SU-DHL-6 (cell line): Measurements from ENCODE around the gene LRBA.

Source experiments
- H2AFZ ChIP-seq: fragments of 200-600 bp; sonication (generic); 2 replicates; pipeline ENCODE4 v1.6.1; 2014; ENCODE audit warnings: low read depth, mild to moderate bottlenecking, moderate library complexity, mixed read lengths, antibody characterized with exemption, low read length; ENCODE audit not compliant: severe bottlenecking
- H3F3A ChIP-seq: fragments of 200-600 bp; shearing (Covaris generic); 2 replicates; pipeline ENCODE4 v1.6.0; 2016; ENCODE audit warnings: antibody characterized with exemption, mild to moderate bottlenecking; ENCODE audit not compliant: insufficient read depth
- H3K27ac ChIP-seq: fragments of 200-600 bp; sonication (generic); 2 replicates; pipeline ENCODE4 v1.5.1; 2016; ENCODE audit warnings: low read depth, mild to moderate bottlenecking, low read length, moderate library complexity, mixed read lengths
- H3K27me3 ChIP-seq: fragments of 200-600 bp; sonication (generic), shearing (Covaris generic); 2 replicates; pipeline ENCODE4 v1.6.0; 2014; ENCODE audit warnings: mild to moderate bottlenecking, low read length
- H3K36me3 ChIP-seq: fragments of 200-600 bp; sonication (generic); 2 replicates; pipeline ENCODE4 v1.6.1; 2014; ENCODE audit warnings: mild to moderate bottlenecking, low read length, mixed read lengths
- H3K4me2 ChIP-seq: fragments of 300-600, 200-600 bp; shearing (Covaris generic), sonication (generic); 2 replicates; pipeline ENCODE4 v1.6.0; 2014; ENCODE audit warnings: low read length, low read depth, mild to moderate bottlenecking; ENCODE audit not compliant: poor library complexity, severe bottlenecking
- H3K4me3 ChIP-seq: fragments of 200-600 bp; sonication (generic); 2 replicates; pipeline ENCODE4 v1.5.1; 2014; ENCODE audit warnings: antibody characterized with exemption, low read length, mild to moderate bottlenecking, mixed read lengths; ENCODE audit not compliant: insufficient read depth, poor library complexity, severe bottlenecking
- H3K79me2 ChIP-seq: fragments of 200-600 bp; sonication (generic); 2 replicates; pipeline ENCODE4 v1.6.1; 2014; ENCODE audit warnings: mild to moderate bottlenecking, low read length, moderate library complexity; ENCODE audit not compliant: insufficient read depth
- H3K9ac ChIP-seq: fragments of 200-600 bp; sonication (generic); 2 replicates; pipeline ENCODE4 v1.7.0; 2014; ENCODE audit warnings: mild to moderate bottlenecking, low read length
- H3K9me2 ChIP-seq: fragments of 200-600 bp; sonication (generic); replicated peaks from 2 replicates; pipeline ENCODE4 v1.6.1; 2014; ENCODE audit warnings: low read length; ENCODE audit not compliant: insufficient read depth
- H3K9me3 ChIP-seq: fragments of 200-600 bp; sonication (generic); 2 replicates; pipeline ENCODE4 v1.6.1; 2014; ENCODE audit warnings: low read length, mixed read lengths; ENCODE audit not compliant: insufficient read depth
- H4K20me1 ChIP-seq: fragments of 200-600 bp; sonication (generic); 2 replicates; pipeline ENCODE4 v1.6.1; 2014; ENCODE audit warnings: low read depth, mild to moderate bottlenecking, antibody characterized with exemption, low read length, moderate library complexity, mixed read lengths
- EZH2phosphoT487 ChIP-seq: fragments of 200-600 bp; sonication (generic), shearing (Covaris generic); conservative IDR thresholded peaks from 2 replicates; pipeline ENCODE4 v1.6.1; 2018; ENCODE audit warnings: mild to moderate bottlenecking, antibody characterized with exemption, low read length, moderate library complexity, mixed read lengths
- TF ChIP-seq, protein P1 (sequence below): fragments of 200-600 bp; sonication (generic); IDR thresholded peaks from one replicate; pipeline ENCODE4 v1.5.1; 2017; ENCODE audit warnings: antibody characterized with exemption, mild to moderate bottlenecking, low read length, moderate library complexity; ENCODE audit not compliant: insufficient read depth, poor library complexity, severe bottlenecking

The LRBA gene

DNA sequence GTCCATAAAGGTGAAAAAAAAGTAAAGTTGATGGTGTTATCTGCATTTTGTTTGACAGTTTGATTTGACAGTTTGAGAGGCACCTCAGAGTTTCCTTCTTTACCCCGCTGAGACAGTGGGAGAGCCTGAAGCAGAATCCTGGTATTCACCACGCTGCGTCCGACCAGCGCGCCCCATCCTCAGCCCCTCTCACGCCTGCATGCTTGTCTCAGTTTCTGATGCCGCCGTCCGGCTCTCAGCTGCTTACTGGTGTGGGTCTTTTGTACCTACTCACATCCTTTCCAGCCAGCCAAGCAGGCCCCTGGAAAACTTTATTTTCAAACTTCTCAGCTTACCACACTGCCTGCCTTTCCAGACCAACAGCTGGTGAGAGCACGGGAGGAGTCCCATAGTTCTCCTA lies 761.7 kb downstream of the LRBA start:
- Histone ChIP-seq H3K9ac (no peak overlapping the region), H3K79me2 (no peaks in the 10 kb centered on the region), H3K4me2 (no peak overlapping the region), H3K27ac (no peak overlapping the region), H3K9me3 (no peaks in the 10 kb centered on the region), H3K9me2 (no peaks in the 10 kb centered on the region), H3K36me3 (no peaks in the 10 kb centered on the region), H4K20me1 (no peaks in the 10 kb centered on the region), H3K4me3 (no peak overlapping the region), H2AFZ (no peak overlapping the region), H3K27me3 (no peaks in the 10 kb centered on the region), H3F3A (no peaks in the 10 kb centered on the region)
- TF ChIP-seq, protein P1, sequence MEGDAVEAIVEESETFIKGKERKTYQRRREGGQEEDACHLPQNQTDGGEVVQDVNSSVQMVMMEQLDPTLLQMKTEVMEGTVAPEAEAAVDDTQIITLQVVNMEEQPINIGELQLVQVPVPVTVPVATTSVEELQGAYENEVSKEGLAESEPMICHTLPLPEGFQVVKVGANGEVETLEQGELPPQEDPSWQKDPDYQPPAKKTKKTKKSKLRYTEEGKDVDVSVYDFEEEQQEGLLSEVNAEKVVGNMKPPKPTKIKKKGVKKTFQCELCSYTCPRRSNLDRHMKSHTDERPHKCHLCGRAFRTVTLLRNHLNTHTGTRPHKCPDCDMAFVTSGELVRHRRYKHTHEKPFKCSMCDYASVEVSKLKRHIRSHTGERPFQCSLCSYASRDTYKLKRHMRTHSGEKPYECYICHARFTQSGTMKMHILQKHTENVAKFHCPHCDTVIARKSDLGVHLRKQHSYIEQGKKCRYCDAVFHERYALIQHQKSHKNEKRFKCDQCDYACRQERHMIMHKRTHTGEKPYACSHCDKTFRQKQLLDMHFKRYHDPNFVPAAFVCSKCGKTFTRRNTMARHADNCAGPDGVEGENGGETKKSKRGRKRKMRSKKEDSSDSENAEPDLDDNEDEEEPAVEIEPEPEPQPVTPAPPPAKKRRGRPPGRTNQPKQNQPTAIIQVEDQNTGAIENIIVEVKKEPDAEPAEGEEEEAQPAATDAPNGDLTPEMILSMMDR: no peak
- TF ChIP-seq EZH2phosphoT487: no peak

- Histone ChIP-seq H2AFZ (no peak overlapping the region), H3K79me2 (no peaks in the 10 kb centered on the region), H3K4me3 (no peak overlapping the region), H3K9me3 (no peaks in the 10 kb centered on the region), H3F3A (no peaks in the 10 kb centered on the region), H3K36me3 (no peaks in the 10 kb centered on the region), H3K27me3 (no peaks in the 10 kb centered on the region), H3K9ac (no peak overlapping the region), H3K27ac (no peak overlapping the region), H4K20me1 (no peaks in the 10 kb centered on the region), H3K4me2 (no peak overlapping the region), H3K9me2 (no peaks in the 10 kb centered on the region)
- TF ChIP-seq, protein P1: no peak
- TF ChIP-seq EZH2phosphoT487: no peak
These were observed 762.3 kb downstream of the LRBA start for GRCh38 chr4:150252741-150253140.

GRCh38 chr4:150252306-150252705 lies 762.8 kb downstream of the LRBA start:
- Histone ChIP-seq H4K20me1 (no peaks in the 10 kb centered on the region), H3K27ac (no peak overlapping the region), H3K9me2 (no peaks in the 10 kb centered on the region), H3K79me2 (no peaks in the 10 kb centered on the region), H3K27me3 (no peaks in the 10 kb centered on the region), H3K9ac (no peak overlapping the region), H2AFZ (no peak overlapping the region), H3K9me3 (no peaks in the 10 kb centered on the region), H3K36me3 (no peaks in the 10 kb centered on the region), H3K4me3 (no peak overlapping the region), H3K4me2 (no peak overlapping the region), H3F3A (no peaks in the 10 kb centered on the region)
- no peak for TF ChIP-seq EZH2phosphoT487
- TF ChIP-seq, protein P1: no peak

DNA sequence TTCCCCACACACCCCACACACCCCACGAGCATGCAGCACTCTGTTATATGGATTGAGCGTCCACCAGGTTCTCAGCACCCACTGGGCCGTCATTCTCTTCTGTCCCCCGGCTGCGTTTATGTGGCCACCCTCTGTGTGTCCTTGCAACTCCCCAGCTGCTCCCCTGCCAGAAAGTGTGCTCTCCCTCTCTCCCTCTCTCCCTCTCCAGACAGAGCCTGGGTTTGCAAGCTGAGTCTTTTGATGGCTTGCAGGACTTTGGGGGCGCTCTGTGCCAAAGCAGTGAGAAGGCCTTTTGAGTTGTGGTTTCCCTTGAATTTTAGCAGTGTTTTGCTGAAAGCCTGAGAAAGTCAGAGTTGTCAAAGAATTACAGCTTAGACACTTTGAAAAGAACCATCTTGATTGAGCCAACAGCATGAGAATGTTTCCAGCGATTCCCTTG lies 763.3 kb downstream of the LRBA start:
- H3K9me3 ChIP-seq: no peaks in the 10 kb centered on the region
- no peaks in the 10 kb centered on the region for H3F3A ChIP-seq
- H3K4me3 ChIP-seq: no peak overlapping the region
- no peaks in the 10 kb centered on the region for H3K36me3 ChIP-seq
- H3K9me2 ChIP-seq: no peaks in the 10 kb centered on the region
- no peak overlapping the region for H3K4me2 ChIP-seq
- H3K9ac ChIP-seq: no peak overlapping the region
- H2AFZ ChIP-seq: no peak overlapping the region
- no peaks in the 10 kb centered on the region for H3K79me2 ChIP-seq
- no peaks in the 10 kb centered on the region for H4K20me1 ChIP-seq
- no peaks in the 10 kb centered on the region for H3K27me3 ChIP-seq
- no peak overlapping the region for H3K27ac ChIP-seq
- TF ChIP-seq, protein P1: no peak
- no peak for TF ChIP-seq EZH2phosphoT487
